IPS-15b (cell line): ENCODE results near the gene ASIC3.
"Not testable (repeated sequence)": the region's sequence is repeated elsewhere in the genome, so short reads cannot be mapped to it uniquely, and the experiment has no call there.

Experiments
- H3K27me3 ChIP-seq: one replicate; pipeline ENCODE4 v1.6.1; 2013; ENCODE audit warnings: low read length; ENCODE audit not compliant: control insufficient read depth, insufficient read depth
- H3K36me3 ChIP-seq: one replicate; pipeline ENCODE4 v1.6.1; 2013; ENCODE audit warnings: low read length; ENCODE audit not compliant: control insufficient read depth, insufficient read depth
- H3K4me1 ChIP-seq: one replicate; pipeline ENCODE4 v1.6.1; 2013; ENCODE audit warnings: mild to moderate bottlenecking, low read length; ENCODE audit not compliant: control insufficient read depth, insufficient read depth
- H3K4me3 ChIP-seq: one replicate; pipeline ENCODE4 v1.5.1; 2013; ENCODE audit warnings: low read depth, low read length
- H3K9ac ChIP-seq: one replicate; pipeline ENCODE4 v1.6.1; 2013; ENCODE audit warnings: low read depth, mild to moderate bottlenecking, low read length
- H3K9me3 ChIP-seq: one replicate; pipeline ENCODE4 v1.6.1; 2013; ENCODE audit warnings: mild to moderate bottlenecking, low read length; ENCODE audit not compliant: control insufficient read depth, insufficient read depth

ASIC3 gene

GRCh38 chr7:151009327-151010036 is 38.8 kb upstream of the ASIC3 start:
- no peak overlapping the region for H3K4me3 ChIP-seq

GRCh38 chr7:151010037-151010306 is 38.4 kb upstream of the ASIC3 start:
- H3K27me3 ChIP-seq = peaks cover 12% of the 10 kb centered on the region
- H3K4me1 ChIP-seq = peaks cover 4% of the 10 kb centered on the region
- H3K4me3 ChIP-seq = no peak overlapping the region
- no peaks in the 10 kb centered on the region for H3K36me3 ChIP-seq
- no peak overlapping the region for H3K9ac ChIP-seq
- no peaks in the 10 kb centered on the region for H3K9me3 ChIP-seq

More at GRCh38 chr7:151009327-151010036, 38.8 kb upstream of the ASIC3 start:
- Histone ChIP-seq H3K4me1 (peaks cover 4% of the 10 kb centered on the region), H3K36me3 (no peaks in the 10 kb centered on the region), H3K9me3 (no peaks in the 10 kb centered on the region), H3K27me3 (peaks cover 10% of the 10 kb centered on the region), H3K9ac (no peak overlapping the region)

GRCh38 chr7:151010307-151011096 is 37.8 kb upstream of the ASIC3 start:
- Histone ChIP-seq H3K36me3 (no peaks in the 10 kb centered on the region), H3K27me3 (peaks cover 17% of the 10 kb centered on the region), H3K9me3 (no peaks in the 10 kb centered on the region), H3K4me3 (no peak overlapping the region), H3K4me1 (peaks cover 4% of the 10 kb centered on the region), H3K9ac (no peak overlapping the region)

GRCh38 chr7:151011097-151011409 is 37.3 kb upstream of the ASIC3 start:
- no peak overlapping the region for H3K9ac ChIP-seq

GRCh38 chr7:151011616-151012015 is 36.7 kb upstream of the ASIC3 start:
- H3K9me3 ChIP-seq, H3K4me1 ChIP-seq, H3K36me3 ChIP-seq, H3K9ac ChIP-seq, H3K4me3 ChIP-seq: not testable (repeated sequence)
- H3K27me3 ChIP-seq = peaks cover 22% of the 10 kb centered on the region

More at GRCh38 chr7:151011097-151011409, 37.3 kb upstream of the ASIC3 start:
- Histone ChIP-seq H3K9me3 (no peaks in the 10 kb centered on the region), H3K4me3 (no peak overlapping the region), H3K4me1 (peaks cover 4% of the 10 kb centered on the region), H3K36me3 (no peaks in the 10 kb centered on the region), H3K27me3 (peaks cover 20% of the 10 kb centered on the region)

- H3K4me3 ChIP-seq = no peak overlapping the region
- peaks cover 24% of the 10 kb centered on the region for H3K27me3 ChIP-seq
- H3K4me1 ChIP-seq = peaks cover 4% of the 10 kb centered on the region
- no peaks in the 10 kb centered on the region for H3K36me3 ChIP-seq
- H3K9me3 ChIP-seq = no peaks in the 10 kb centered on the region
- no peak overlapping the region for H3K9ac ChIP-seq
Observed at GRCh38 chr7:151012031-151012692, 36.2 kb upstream of the ASIC3 start.

- Histone ChIP-seq H3K4me1 (peaks cover 4% of the 10 kb centered on the region), H3K27me3 (peaks cover 32% of the 10 kb centered on the region), H3K9me3 (no peaks in the 10 kb centered on the region), H3K4me3 (peak overlapping the region; percentile 52), H3K36me3 (no peaks in the 10 kb centered on the region), H3K9ac (no peak overlapping the region)
Observed at GRCh38 chr7:151012911-151013347, 35.4 kb upstream of the ASIC3 start.

GRCh38 chr7:151013356-151013732 is 35.0 kb upstream of the ASIC3 start:
- peaks cover 4% of the 10 kb centered on the region for H3K4me1 ChIP-seq
- peak overlapping the region; percentile 52 for H3K4me3 ChIP-seq
- H3K9me3 ChIP-seq = no peaks in the 10 kb centered on the region
- H3K9ac ChIP-seq = no peak overlapping the region
- no peaks in the 10 kb centered on the region for H3K36me3 ChIP-seq
- H3K27me3 ChIP-seq = peaks cover 34% of the 10 kb centered on the region

- peak overlapping the region; percentile 53 for H3K4me3 ChIP-seq
- H3K9ac ChIP-seq = no peak overlapping the region
- no peaks in the 10 kb centered on the region for H3K9me3 ChIP-seq
- peaks cover 4% of the 10 kb centered on the region for H3K4me1 ChIP-seq
- no peaks in the 10 kb centered on the region for H3K36me3 ChIP-seq
- H3K27me3 ChIP-seq = peaks cover 40% of the 10 kb centered on the region
Observed at GRCh38 chr7:151013733-151014497, 34.4 kb upstream of the ASIC3 start.

- peaks cover 4% of the 10 kb centered on the region for H3K4me1 ChIP-seq
- H3K9me3 ChIP-seq = no peaks in the 10 kb centered on the region
- H3K9ac ChIP-seq = no peak overlapping the region
- H3K4me3 ChIP-seq = no peak overlapping the region
- peaks cover 50% of the 10 kb centered on the region for H3K27me3 ChIP-seq
- H3K36me3 ChIP-seq = no peaks in the 10 kb centered on the region
Observed at GRCh38 chr7:151014950-151015349, 33.4 kb upstream of the ASIC3 start.

GRCh38 chr7:151015967-151016366 is 32.4 kb upstream of the ASIC3 start:
- H3K27me3 ChIP-seq = peaks cover 61% of the 10 kb centered on the region
- H3K4me3 ChIP-seq = no peak overlapping the region
- H3K36me3 ChIP-seq = no peaks in the 10 kb centered on the region
- peaks cover 4% of the 10 kb centered on the region for H3K4me1 ChIP-seq
- no peak overlapping the region for H3K9ac ChIP-seq
- no peaks in the 10 kb centered on the region for H3K9me3 ChIP-seq
